Epidermal melanocyte (primary cell): ENCODE data around the gene NSMCE3.
"Not testable (repeated sequence)": the region's sequence is repeated elsewhere in the genome, so short reads cannot be mapped to it uniquely, and the experiment has no call there.

Source experiments
- DNase-seq: peaks from one replicate; pipeline ENCODE4 v3.0.0; 2011; ENCODE audit warnings: low spot score; ENCODE audit not compliant: insufficient read length

NSMCE3 gene

DNA sequence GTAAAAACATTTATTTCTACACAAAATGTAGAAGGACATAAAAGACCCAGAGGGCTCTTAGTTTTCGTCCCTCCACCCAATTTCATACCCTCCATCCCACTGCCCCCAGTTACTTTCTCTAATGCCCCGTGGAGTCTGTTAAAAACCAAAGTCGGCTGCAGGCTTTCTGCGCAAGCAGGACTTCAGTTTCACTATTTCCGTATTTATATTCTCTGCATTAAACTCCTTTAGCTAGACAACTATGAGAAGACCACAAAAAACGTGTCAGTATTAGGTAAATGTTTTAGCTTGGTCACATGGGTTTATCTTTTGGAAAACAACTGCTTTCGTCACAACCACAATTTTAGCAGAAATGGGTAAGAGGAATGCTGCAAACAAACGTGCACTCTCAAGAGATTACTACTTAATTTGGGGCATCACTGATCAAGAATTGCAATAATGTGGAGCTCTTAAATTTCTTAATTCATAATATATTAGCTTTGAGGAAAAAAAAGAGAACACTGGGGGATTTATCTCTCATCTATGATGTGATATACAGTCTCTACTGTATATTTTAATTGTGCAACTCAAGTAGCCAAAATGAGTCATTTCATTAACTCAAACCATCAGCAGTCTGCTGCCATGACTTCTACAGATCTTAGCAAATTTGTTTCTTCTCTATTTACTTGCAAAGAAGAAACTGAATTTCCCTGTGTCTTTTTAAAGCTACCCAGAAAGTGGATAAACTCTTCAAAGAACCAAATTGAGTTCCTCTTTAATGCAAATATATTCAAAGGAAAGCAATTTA is 740 bp upstream of the NSMCE3 start:
- no peak for DNase-seq

DNA sequence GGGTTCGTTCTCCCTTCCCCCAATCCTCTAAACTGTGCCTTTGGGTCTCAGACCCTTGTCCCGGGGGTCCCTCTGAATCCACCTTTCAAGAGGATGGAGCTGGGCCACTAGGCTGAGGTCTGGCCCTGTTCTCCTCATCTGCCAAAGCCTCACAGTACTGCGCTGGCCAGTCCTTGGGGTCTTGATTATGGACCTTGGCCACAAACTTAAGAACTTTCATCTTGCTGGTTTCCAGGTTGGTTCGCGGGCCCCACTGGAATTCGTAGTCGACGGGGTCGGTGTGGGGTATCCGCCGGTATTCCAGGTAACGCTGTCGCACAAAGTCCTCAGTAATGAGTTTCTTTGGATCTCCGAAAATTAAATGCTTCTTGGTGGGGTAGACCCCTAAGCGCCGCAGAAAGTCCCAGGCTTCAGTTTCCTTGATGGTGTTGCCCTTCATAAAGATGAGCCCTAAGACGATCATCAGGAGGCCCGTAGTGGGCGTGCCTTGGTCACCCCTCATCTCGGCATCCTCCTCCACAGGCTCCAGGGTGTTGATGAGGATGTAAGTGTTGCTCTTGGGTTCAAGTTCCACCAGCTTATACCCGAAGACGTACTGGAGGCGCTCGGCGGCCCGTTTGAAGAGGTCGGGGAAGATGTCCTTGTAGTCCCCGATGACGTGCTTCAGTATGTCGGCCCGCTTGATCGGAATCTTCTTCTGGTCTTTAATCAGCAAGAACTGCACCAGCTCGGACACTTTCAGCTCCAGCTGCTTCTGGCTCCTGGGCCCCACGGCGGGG is 727 bp downstream of the NSMCE3 start:
- no peak for DNase-seq

DNA sequence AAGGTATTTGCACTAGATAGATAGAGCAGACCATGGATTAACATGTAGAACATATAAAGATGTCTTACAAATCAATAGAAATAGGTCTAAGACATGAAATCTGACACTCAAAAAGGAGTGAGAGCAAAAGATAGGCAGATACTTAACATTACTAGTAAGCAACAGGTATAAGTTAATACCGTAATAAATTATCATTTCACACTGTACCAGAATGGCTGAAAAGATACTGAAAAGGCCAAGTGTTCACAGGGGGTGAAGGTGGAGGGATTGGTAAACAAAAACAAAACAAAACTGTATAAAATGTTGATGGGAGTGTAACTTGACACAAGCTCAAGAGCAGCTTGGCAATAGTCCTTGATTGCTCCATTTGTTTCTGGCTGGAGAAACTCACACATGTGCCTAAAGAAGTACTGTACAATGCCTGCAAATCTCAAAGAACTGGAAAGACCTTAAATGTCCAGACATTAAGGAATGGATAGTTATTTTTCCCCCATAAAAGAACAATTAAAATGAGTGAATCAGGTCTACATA is 3.5 kb downstream of the NSMCE3 start:
- no peak for DNase-seq

- no peak for DNase-seq
Measured at GRCh38 chr15:29263289-29263688, 6.3 kb downstream of the NSMCE3 start.

DNA sequence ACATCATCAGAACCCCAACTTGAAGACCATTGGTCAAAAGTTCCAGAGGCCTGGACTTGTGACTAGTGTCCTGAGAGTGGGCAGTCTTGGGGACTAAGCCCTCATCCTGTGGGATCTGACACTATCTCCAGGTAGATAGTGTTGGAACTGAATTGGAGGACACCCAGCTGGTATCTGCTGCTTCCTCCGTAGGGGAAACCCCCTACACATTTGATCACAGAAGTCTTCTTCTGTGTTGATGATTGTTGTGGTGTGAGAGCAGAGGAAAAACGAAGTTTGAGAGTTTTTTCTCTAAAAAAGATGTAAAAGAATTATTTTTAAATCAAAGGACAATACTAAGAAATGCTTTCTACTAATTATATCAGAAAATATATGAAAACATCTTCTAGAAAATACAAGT is 6.9 kb downstream of the NSMCE3 start:
- DNase-seq, result no peak

GRCh38 chr15:29260896-29261295 is 8.7 kb downstream of the NSMCE3 start:
- no peak for DNase-seq

- DNase-seq, result no peak
Measured at GRCh38 chr15:29259233-29259632, 10.4 kb downstream of the NSMCE3 start.

DNA sequence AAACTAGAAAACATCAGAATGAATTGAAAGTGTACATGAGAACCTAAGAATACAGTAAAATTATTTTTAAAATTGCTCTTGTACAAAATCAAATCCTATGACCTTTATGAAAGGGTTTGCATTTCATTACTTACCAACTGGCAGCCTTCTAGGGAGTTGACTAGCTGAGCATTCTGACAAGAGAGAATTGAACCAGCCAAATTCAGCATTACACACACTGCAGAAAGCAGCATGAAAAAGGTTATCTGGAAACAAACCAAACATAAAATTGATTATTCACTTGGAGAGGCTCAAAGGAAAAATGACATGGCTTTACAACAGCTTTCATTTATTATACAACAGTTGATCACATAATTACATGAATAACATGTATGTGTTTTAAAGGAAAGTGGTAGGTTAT is 17.4 kb downstream of the NSMCE3 start:
- DNase-seq, result no peak

- no peak for DNase-seq
Measured at GRCh38 chr15:29244544-29244943, 25.1 kb downstream of the NSMCE3 start.

- DNase-seq, result no peak
Measured at GRCh38 chr15:29244123-29244522, 25.5 kb downstream of the NSMCE3 start.

DNA sequence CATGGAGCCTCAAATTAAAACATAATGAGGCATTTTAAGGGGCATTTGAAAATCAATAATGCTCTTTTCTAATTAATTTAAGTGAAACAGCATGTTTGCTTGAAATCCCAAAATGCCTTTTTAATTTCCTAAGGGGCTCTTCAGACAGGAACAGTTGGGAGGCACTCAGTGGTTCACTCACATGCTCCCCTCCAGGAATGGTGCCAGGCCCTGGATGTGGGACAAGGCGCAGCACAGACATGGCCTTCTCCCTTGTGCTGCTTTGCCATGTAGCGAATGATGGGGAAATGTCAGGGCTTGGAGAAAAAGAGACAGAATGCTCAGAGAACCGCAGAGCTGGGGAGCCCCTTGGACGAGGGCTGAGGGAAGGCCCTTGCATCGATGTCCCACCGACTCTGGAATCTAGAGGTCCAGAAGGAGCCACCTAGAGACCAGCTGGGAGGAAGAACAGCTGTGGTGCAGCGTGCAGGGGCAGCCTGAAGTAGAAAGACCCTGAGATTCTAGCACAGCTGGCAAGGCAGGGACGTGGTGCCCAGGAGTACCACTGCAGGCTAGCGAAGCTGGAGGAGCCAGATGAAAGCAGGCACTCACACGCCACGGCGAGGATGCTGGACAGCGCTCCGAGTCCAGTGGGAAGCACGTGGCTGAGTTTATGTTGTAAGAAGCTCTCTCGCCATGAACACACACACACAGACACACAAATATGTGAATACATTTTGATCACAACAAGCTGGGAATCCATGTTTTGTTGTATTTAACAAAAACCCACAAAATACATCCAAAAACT is 27.0 kb downstream of the NSMCE3 start:
- DNase-seq, result no peak

- DNase-seq, result no peak
Measured at GRCh38 chr15:29241207-29241606, 28.4 kb downstream of the NSMCE3 start.

DNA sequence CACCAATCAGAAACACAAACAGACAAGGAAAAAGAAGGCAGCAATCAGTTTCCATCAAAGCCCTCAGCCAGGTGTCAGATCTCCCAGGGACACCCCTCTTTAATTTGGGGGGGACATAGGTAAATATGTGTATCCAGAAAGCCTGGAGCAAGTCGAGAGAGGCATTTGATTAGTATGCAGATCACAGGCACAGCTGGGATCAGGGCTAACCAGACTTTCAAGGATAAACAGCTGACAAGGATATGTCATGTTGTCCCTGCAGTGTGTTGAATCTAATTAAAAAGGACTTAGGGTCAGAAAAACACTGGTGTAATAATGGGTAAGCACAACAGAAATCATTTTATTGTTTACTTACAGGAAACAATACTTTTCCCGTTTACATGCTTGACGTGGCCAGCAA is 30.2 kb downstream of the NSMCE3 start:
- no peak for DNase-seq

DNA sequence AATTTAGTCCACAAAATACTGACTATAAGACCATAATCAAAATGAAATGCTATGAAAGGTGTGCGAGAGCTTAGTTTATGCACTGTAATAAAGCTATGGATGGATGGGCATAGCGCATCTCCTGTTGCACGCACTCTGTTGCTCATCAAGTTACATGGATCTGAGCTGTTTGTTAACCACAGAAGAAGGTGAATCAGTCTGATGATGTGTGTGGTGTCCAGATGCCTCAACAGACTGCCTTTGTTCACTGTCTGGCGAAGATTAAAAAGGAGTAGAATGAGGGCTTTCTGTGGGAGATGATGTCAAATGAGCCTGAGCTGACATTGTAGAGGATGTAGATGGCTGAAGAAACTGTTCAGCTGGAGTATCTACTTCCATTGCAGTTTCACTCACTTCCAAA is 36.1 kb downstream of the NSMCE3 start:
- no peak for DNase-seq

GRCh38 chr15:29226436-29227208 is 43.0 kb downstream of the NSMCE3 start:
- no peak for DNase-seq

GRCh38 chr15:29225534-29226234 is 43.9 kb downstream of the NSMCE3 start:
- DNase-seq, result no peak

DNA sequence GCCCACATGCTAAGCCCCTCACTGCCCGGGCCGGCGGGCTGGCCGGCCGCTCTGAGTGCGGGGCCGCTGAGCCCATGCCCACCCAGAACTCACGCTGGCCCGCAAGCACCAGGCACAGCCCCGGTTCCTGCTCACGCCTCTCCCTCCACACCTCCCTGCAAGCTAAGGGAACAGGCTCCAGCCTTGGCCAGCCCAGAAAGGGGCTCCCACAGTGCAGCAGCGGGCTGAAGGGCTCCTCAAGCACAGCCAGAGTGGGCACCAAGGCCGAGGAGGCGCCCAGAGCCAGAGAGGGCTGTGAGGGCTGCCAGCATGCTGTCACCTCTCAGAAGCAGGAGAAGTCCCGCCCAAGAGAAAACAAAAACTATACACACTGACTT is 44.6 kb downstream of the NSMCE3 start:
- DNase-seq, result not testable (repeated sequence)

DNA sequence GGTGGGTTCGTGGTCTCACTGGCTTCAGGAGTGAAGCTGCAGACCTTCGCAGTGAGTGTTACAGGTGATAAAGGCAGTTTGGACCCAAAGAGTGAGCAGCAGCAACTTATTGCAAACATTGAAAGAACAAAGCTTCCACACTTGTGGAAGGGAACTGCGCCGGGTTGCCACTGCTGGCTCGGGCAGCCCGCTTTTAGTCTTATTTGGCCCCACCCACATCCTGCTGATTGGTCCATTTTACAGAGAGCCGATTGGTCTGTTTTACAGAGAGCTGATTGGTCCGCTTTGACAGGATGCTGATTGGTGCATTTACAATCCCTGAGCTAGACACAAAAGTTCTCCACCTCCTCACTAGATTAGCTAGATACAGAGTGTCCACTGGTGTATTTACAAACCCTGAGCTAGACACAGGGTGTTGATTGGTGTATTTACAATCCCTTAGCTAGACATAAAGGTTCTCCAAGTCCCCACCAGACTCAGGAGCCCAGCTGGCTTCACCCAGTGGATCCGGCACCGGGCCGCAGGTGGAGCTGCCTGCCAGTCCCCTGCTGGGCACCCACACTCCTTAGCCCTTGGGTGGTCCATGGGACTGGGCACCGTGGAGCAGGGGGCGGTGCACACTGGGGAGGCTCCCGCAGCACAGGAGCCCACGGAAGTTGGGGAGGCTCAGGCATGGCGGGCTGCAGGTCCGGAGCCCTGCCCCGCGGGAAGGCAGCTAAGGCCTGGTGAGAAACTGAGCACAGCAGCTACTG is 45.2 kb downstream of the NSMCE3 start:
- not testable (repeated sequence) for DNase-seq

GRCh38 chr15:29223640-29224039 is 46.0 kb downstream of the NSMCE3 start:
- no peak for DNase-seq
